Activated CD8-positive, alpha-beta T cell treated with anti-CD3 and anti-CD28 coated beads for 36 hours (primary cell): ENCODE measurements around the gene RANBP10. TPM values are rescaled to one million over a fixed set of nuclear protein-coding genes. Genes with fewer than 3 reads are reported as not detected.
"Not testable (repeated sequence)": the region's sequence is repeated elsewhere in the genome, so short reads cannot be mapped to it uniquely, and the experiment has no call there.

Experiments used
- ATAC-seq: fragments of 200-7000 bp; cut with Tn5 transposase; one replicate; pipeline ENCODE4 v1.10.0; 2021; ENCODE audit warnings: mild to moderate bottlenecking, moderate library complexity
- CTCF ChIA-PET: fragments of 350-600 bp; sonication (Branson Sonifier 250); formaldehyde crosslinking; loops from one replicate; lab custom pipeline; 2021; ENCODE audit warnings: antibody characterized with exemption; lab: Charles Lee
- POLR2A ChIA-PET: fragments of 350-600 bp; sonication (Branson Sonifier 250); formaldehyde crosslinking; loops from one replicate; lab custom pipeline; 2021; ENCODE audit warnings: antibody characterized with exemption; lab: Charles Lee
- DNase-seq: peaks from one replicate; pipeline ENCODE4 v3.0.0-alpha.2; 2020
- H3K27ac Mint-ChIP-seq: one replicate; pipeline ENCODE4 v1.8.0; 2021; ENCODE audit warnings: mild to moderate bottlenecking, mixed read lengths
- H3K27me3 Mint-ChIP-seq: one replicate; pipeline ENCODE4 v1.8.0; 2021; ENCODE audit warnings: mixed read lengths
- H3K36me3 Mint-ChIP-seq: one replicate; pipeline ENCODE4 v1.8.0; 2021; ENCODE audit warnings: low read depth, mixed read lengths
- H3K4me1 Mint-ChIP-seq: one replicate; pipeline ENCODE4 v1.8.0; 2021; ENCODE audit warnings: low read depth, mixed read lengths
- H3K4me3 Mint-ChIP-seq: one replicate; pipeline ENCODE4 v1.8.0; 2021; ENCODE audit warnings: mild to moderate bottlenecking, moderate library complexity, mixed read lengths
- H3K9me3 Mint-ChIP-seq: one replicate; pipeline ENCODE4 v1.8.0; 2021; ENCODE audit warnings: mixed read lengths
- CTCF ChIP-seq: fragments of 200-600 bp; IDR thresholded peaks from one replicate; pipeline ENCODE4 v1.8.0; 2022; ENCODE audit warnings: antibody characterized with exemption, mild to moderate bottlenecking
- intact Hi-C: fragments of 100-400 bp; cut with micrococcal nuclease; formaldehyde crosslinking; loops from one replicate; pipeline ENCODE4 v1.10.0; 2022
- total RNA-seq, 2 experiments: library from RNA; stranded (reverse); gene quantifications; one replicate each; pipeline ENCODE4 v1.2.3, GENCODE V29; 2021

RANBP10 gene
- total RNA-seq, 2 experiments from 2014 or later: 15.9 to 18.9 TPM

GRCh38 chr16:67701420-67701819, 104.9 kb downstream of the RANBP10 start:
- ChIA-PET CTCF (interaction anchor here (0.7 to 1.1 kb wide), 3 partner anchors 155 to 273 kb away, joined by 3 read pairs; no protein-coding TSS in a partner anchor), POLR2A (no interaction called here)
- Mint-ChIP-seq H3K4me3 (no peak overlapping the region), H3K27me3 (no peaks in the 10 kb centered on the region), H3K4me1 (peaks cover 13% of the 10 kb centered on the region), H3K36me3 (peaks cover 4% of the 10 kb centered on the region), H3K9me3 (no peaks in the 10 kb centered on the region), H3K27ac (peak overlapping the region; percentile 51)
- ATAC-seq: no peak
- intact Hi-C loops: no loop called here
- TF ChIP-seq CTCF: no peak
- no peak for DNase-seq

- ATAC-seq (no peak), DNase-seq (no peak)
- H3K27me3 Mint-ChIP-seq: no peaks in the 10 kb centered on the region
- H3K27ac Mint-ChIP-seq: no peak overlapping the region
- H3K9me3 Mint-ChIP-seq: no peaks in the 10 kb centered on the region
- intact Hi-C loops: no loop called here
- H3K4me3 Mint-ChIP-seq: no peak overlapping the region
- ChIA-PET CTCF (no interaction called here), POLR2A (interaction anchor here (0.6 kb wide), 1 partner anchor 168 kb away, joined by 3 read pairs; no protein-coding TSS in a partner anchor)
- peaks cover 10% of the 10 kb centered on the region for H3K4me1 Mint-ChIP-seq
- no peak for TF ChIP-seq CTCF
- peaks cover 4% of the 10 kb centered on the region for H3K36me3 Mint-ChIP-seq
Measured at GRCh38 chr16:67699265-67699664, 107.1 kb downstream of the RANBP10 start.

GRCh38 chr16:67697422-67698185, 108.8 kb downstream of the RANBP10 start:
- H3K27ac Mint-ChIP-seq: no peak overlapping the region
- H3K4me3 Mint-ChIP-seq: no peak overlapping the region
- ChIA-PET CTCF (interaction anchor here (1.0 to 1.3 kb wide), 2 partner anchors 15 to 25 kb away, joined by 3 to 4 read pairs; no protein-coding TSS in a partner anchor), POLR2A (no interaction called here)
- peaks cover 4% of the 10 kb centered on the region for H3K36me3 Mint-ChIP-seq
- TF ChIP-seq CTCF: no peak
- no peaks in the 10 kb centered on the region for H3K27me3 Mint-ChIP-seq
- ATAC-seq (no peak), DNase-seq (no peak)
- H3K4me1 Mint-ChIP-seq: peaks cover 2% of the 10 kb centered on the region
- H3K9me3 Mint-ChIP-seq: no peaks in the 10 kb centered on the region
- intact Hi-C loops: no loop called here

- no peak for TF ChIP-seq CTCF
- Mint-ChIP-seq H3K36me3 (peaks cover 2% of the 10 kb centered on the region), H3K27ac (no peak overlapping the region), H3K4me3 (no peak overlapping the region), H3K4me1 (no peaks in the 10 kb centered on the region), H3K9me3 (no peaks in the 10 kb centered on the region), H3K27me3 (no peaks in the 10 kb centered on the region)
- intact Hi-C loops: no loop called here
- DNase-seq: no peak
- CTCF ChIA-PET: interaction anchor here (1.4 to 2.3 kb wide), 2 partner anchors 22 to 121 kb away, joined by 3 to 10 read pairs; no protein-coding TSS in a partner anchor
- POLR2A ChIA-PET: no interaction called here
- no peak for ATAC-seq
Measured at GRCh38 chr16:67694611-67695010, 111.7 kb downstream of the RANBP10 start.

GRCh38 chr16:67693517-67694285, 112.7 kb downstream of the RANBP10 start:
- H3K27me3 Mint-ChIP-seq, ATAC-seq, DNase-seq, H3K27ac Mint-ChIP-seq, H3K4me3 Mint-ChIP-seq, intact Hi-C loops, H3K4me1 Mint-ChIP-seq, H3K9me3 Mint-ChIP-seq, H3K36me3 Mint-ChIP-seq: not testable (repeated sequence)
- CTCF ChIA-PET: interaction anchor here (0.9 kb wide), 1 partner anchor 50 kb away, joined by 3 read pairs; no protein-coding TSS in a partner anchor
- POLR2A ChIA-PET: interaction anchor here (0.6 kb wide), 1 partner anchor 213 kb away, joined by 3 read pairs; the partner anchor contains the start of gene ATP6V0D1
